HG03575 (cell line): ENCODE data around the gene EIF4B.

Experiments used
- ATAC-seq: cut with Tn5 transposase; IDR thresholded peaks from one replicate; pipeline ENCODE4 v1.9.1; 2021; ENCODE audit not compliant: unreplicated experiment, insufficient number of reproducible peaks, low FRiP score; ENCODE audit errors: extremely low read depth

EIF4B gene

DNA sequence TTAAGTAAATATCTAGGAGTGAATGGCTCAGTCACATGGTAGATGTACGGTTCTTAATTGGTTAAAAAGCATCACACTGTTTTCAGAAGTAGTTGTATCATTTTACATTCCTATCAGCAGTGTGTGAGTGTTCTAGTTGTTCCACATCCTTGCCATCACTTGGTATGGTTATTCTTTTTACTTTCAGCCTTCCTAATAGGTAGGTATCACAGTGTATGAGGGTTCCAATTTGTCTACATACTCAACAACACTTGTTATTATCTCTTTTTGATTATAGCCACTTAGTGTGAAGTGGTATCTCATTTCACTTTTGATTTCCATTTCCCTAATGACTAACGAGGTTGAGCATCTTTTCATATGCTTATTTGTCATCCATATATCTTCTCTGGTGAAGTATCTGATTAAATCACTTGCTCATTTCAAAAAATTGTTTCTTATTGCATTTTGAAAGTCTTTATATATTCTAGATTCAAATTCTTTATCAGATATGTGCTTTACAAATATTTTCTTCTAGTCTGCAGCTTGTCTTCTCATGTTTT lies 76.5 kb downstream of the EIF4B start:
- ATAC-seq, result no peak

DNA sequence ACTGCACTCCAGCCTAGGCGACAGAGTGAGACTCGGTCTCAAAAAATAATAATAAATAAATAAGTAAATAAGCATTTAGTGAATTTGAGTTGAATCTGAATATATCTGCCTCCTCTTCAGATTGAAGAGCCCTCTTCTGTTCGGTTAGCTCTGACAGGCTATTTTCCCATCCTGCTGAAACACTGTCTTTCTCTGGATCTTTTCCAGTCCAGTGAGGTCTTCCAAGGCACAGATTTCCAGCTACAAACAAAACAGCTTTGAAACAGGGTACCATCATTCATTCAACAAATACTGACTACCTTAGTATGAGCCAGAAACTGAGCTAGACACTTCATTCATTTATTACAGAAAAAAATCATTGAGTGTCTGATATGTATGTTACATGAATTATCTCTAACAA lies 80.1 kb downstream of the EIF4B start:
- ATAC-seq, result no peak

DNA sequence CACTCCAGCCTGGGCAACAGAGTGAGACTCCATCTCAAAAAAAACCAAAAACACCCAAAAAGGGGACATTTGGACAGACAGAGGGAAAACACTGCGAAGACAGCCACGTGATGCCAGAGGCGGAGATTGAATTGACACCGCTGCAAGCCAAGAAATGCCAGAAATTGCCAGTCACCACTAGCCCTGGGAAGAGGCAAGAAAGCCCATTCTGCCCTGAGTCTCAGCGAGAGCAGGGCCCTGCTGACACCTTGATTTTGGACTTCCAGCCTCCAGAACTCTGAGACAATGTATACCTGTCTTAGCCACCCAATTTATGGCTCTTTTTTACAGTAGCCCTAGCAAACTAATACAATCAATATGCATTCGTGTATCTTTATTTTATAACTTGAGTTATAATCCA lies 83.8 kb downstream of the EIF4B start:
- no peak for ATAC-seq

DNA sequence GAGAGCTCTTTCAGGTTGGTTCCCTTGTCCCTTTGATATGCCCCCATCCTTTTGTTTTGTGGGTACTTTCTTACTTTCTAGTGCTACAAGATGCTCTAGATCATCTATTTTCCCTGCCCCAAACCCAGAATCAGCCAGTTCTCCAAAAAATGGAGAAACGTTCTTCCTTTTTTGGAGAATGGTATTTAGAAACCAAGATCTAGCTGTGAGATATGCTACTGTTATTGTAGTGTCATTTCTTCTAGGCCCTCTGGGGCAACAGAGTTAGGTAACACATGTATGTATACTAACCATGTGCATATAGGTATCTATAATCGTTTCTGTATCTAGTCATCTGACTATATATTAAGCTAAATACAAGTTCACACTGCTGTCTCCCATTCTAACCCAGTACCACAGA lies 84.3 kb downstream of the EIF4B start:
- no peak for ATAC-seq

- no peak for ATAC-seq
These were observed 85.5 kb downstream of the EIF4B start for GRCh38 chr12:53091756-53092155.
